GM18511 (cell line): ENCODE results near the gene TRAPPC6A.

Source experiments
- ATAC-seq: cut with Tn5 transposase; IDR thresholded peaks from one replicate; pipeline ENCODE4 v1.9.1; 2021; ENCODE audit warnings: mild to moderate bottlenecking, moderate library complexity; ENCODE audit not compliant: unreplicated experiment

Gene TRAPPC6A

DNA sequence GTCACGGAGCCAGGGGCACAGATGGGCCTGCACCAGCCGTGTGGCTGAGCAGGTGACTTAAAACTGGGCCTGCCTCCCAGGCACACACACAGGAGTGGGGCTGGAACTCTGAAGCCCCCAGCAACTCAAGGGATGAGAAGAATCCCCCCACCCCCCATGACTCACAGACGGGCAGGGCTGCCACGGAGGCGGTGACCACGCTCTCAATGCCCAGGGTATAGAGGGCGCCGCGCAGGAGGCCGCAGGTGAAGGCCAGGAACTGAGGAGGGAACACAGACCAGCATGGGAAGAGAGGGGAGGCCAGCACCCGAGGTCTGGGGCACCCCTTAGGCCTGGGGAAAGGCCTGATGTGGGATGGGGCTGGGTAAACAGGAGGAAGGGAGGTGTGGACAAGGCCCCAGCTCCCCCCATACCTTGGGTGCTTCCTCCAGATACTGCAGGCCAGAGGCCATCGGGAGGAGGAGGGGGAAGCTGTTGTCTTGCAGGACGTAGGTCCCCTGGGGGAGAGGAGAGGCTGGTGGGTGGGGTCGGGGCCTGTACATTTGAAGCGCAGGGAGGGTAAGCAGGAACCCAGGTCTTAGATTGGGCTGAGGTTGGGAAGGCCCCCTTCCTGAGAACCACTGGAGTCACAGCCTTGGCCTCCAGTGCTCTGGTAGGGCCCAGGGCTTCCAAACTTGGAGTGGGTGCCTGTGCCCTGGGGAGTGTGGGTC, 14.1 kb downstream of the TRAPPC6A start:
- ATAC-seq = no peak

DNA sequence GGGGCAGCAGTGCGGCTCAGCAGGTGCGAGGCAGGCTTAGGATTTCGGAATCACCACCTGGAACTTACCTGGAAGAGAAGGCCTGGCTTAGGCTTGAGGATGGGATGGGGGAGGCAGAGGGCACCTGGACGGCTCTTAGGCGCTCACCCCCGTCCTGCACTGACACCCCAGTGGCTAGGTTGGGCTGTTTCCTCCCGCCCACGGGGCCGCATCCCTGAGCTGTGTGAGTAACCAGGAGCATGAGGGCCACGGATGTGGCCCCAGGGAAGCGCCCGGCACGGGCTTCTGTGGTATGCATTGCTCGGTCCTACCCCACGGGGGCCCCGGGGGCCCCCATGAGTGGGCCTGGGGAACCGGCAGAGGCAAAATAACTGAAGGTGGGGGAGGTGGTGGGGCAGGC, 14.9 kb downstream of the TRAPPC6A start:
- ATAC-seq = no peak

DNA sequence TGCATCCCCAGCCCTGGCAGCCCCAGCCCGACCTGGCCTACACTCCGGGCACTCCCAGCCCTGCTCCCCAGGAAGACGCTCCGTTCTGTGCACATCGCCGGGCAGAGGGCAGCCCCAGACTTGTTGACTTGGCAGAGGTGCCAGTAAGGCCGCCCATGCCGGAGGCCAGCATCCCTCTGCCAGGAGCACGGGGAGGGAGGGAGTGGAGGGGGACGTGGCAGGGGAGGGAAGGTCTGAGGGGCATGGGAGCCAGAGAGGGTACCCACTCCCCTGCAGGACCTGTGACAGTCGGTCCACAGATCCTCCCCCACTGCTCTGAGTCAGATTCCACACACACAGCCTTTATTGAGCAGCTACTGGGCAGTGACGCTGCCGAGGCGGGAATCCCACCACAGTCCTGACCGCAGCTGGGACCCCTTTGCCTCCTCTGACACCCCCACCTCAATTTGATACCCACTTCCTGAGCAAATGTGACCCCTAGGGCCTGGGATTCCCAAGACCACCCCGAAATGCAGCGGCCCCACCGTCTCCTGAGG, 15.4 kb downstream of the TRAPPC6A start:
- no peak for ATAC-seq

DNA sequence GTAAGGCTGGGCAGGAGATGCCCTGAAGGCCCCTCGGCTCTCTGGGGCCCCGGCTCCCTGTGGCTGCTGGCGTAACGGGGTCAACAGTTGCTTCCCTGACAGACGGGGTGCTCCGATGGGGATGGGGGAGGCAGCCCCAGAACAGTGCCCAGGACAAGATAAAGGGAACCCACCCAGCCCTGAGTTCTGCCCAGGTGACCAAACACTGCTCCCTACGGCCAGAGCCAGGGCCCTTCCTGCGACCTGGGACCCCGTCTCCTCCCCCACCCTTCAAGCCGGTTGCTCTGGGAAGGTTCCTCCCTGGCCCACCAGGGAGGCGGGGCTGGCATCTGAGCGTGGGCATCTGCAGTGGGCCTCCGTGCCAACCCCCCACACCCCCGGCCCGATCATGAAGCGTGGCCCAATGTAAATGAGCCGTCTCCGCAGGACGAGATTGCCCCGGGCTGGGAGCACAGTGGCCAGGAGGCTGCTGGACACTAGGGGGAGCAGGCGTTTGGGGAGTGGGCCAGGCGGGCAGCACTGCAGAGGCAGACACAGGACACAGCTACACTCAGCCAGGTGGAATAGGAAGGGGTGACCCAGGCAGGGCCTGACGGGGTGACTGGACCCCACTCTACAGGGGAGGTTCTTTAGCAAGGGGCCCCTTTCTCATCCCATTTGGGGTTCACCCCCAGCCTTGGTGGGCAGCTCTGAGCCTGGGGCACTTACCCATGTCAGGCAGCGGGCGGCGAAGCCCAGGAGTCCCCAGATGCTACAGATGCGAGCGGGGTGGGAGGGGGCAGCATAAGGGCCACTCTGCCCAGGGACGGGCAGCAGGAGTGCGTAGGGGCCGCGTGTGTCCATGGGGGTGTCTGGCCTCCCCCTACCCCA, 16.1 kb downstream of the TRAPPC6A start:
- ATAC-seq = no peak

DNA sequence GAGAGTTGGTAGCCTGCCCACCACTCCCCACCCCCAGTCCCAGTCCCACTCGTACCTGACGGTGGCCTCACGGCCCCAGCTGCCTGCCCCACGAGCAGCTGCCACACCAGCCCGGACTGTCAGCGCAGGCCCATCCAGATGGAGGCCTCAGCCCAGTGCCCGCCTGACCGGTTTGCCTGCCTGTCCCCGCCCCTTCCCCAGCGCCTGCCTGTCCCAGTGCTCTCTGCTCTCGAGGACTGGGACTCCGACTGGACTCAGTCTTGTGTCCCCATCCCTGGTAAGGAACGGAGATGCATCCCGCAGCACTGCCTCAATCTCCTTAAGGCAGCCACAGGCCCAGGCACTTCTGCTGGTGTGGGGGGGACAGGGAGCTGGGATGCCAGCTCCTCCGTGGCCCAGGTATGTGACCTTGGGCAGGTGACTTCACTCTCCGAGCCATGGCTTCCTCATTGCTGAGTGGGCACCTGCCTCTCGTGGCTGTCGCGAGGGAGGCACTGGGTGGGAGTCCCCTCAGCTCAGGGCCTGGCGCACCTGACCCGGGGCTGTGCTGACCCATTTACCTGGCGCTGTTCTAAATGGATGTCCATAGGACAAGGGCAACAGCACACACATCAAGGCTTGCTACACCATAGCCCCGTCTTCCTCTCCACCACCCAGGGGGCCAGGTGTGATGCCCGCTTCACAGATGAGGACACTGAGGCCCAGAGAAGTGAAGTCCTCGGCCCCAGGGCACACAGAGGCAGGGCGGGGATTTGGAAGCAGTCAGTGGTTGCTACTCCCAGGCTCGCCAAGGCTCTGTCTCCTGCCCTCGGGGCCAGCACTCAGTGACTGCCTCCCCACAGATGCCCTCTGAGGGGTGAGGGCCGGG, 16.9 kb downstream of the TRAPPC6A start, which contains the start of gene NKPD1:
Gene NKPD1 (minus strand): TSS at position 113 of the 868 bp plus-strand sequence. CDS start 832 bp downstream, outside the sequence.
- no peak for ATAC-seq

DNA sequence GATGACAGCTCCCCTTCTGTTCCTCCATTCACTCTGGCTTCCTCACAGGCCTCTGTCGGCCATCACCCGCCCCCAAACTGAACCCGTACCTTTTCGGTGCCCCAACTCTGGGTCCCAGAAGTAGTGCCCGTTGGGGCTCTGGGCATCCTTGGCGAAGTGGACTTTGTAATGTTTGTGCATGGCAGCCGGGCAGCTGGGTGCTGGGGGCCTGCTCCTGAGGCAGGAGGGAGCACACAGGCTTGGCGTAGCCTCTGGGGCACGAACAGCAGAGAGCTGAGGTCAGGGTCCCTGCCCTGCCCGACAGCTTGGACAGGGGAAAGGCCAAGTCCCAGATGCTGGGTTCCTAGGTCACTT, 18.1 kb downstream of the TRAPPC6A start:
- ATAC-seq = no peak

DNA sequence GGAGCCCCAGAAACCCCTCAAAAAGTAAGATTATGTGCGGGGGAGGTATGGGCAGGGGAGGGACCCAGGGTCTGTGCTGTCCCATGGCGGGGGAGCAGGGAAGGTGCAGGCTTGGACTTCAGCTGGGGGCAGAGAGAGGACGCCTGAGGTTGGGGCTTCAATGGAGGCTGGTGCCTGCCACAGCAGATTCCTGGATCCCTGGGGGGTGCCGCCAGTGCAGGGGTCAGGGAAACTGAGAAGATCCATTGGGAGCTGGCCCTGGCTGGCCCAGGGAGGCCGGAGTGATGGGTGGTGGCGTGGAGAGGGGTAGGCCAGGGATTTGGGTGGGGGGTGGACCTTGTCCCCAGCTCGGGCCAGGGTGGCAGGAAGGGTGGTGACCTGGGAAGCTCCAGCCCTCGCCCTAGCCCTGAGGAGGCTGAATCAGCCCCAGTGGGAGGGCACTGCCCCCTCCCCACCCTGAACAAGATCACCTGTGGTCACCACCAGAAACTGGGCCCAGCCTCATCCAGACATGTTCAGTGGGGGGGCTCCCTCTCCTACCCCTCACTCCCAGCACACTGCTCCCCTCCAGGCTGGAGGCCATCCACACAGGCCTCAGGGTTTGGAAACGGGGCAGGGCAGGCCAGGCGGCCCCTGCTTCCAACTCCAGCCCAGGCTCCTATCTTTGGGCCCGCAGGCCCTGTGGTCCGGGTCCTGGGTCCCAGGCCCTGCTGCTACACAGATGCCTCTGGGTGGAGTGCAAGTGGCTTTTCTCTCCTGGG, 18.6 kb downstream of the TRAPPC6A start:
- no peak for ATAC-seq

DNA sequence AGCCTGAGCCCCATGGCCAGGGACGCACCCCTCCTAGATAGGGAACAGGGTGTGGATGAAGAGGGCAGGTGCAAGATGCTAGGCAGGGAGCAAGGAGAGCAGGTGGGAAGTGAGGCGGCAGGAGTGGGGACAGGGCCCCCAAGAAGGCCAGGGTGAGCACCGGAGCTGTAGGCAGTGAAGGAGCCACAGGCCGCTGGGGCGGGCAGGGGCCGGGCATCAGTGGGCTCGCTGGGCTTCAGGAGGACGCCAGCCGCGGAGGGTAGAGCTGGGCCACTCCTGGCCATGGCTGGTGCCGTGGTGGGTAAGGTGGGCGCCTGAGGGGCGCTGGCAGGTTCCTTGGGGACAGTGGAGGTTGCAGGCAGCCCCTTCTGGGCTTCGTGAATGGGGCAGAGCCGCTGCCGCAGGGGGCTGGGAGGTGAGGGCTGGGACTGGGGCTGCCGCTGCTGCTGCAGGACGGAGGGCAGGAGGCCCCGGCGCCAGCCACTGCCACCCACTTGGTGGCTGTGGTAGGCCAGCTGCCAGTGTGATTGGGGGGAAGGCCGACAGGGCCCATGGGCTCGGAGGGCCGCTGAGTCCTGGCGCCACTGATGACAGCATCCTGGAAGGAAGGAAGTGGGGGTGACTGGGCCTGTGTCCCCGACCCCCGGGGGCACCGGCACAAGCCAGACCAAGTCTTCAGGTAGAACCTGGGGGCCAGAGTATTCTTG, 19.4 kb downstream of the TRAPPC6A start:
- ATAC-seq = no peak

DNA sequence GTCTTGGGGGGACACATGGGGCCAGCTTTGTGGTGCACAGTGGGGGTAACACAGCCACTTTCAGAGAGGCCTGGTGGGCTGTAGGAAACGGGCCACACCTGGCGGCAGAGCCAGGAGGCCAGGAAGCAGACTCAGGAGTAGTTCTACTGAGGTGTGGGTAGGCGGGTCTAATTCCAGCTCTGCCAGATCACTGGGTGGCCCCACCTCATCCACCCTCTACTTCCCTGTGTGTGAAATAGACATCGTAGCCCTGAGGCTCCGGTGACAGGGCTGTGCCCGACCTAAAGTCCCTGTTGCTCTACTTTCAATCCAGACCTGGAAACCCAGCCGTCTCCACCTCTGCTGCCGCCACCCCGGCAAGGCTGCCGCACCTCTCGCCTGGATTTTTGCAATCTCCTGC, 21.3 kb downstream of the TRAPPC6A start:
- no peak for ATAC-seq

DNA sequence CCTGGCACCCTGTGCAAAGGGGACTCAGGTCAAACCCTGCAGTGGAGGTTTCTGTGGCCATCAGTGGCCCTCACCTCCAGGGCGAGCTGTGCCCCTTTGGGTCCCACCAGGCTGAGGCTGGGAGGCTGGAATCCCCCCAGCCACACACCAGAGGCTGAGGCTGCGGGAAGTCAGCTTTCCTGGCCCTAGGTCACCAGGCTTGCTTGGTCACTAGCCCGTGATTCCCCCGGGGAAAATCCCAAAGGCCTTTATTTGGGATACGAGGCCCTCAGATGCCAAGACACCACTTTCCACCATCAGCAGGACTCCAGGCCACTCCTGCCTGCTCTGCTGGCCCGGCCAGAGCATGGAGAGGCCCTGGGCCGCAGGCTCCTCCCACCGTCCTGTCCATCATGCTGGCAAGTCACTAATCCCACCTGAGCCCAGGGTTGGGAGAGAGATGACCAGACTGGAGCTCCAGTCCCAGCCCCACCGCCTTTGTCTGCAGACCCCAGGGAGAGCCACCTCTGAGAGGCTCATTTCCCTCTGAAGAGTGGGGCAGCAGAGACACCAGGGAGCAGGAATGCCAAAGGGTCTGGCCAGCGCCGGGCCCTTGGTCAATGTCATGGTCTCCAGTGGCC, 21.9 kb downstream of the TRAPPC6A start:
- ATAC-seq = no peak

DNA sequence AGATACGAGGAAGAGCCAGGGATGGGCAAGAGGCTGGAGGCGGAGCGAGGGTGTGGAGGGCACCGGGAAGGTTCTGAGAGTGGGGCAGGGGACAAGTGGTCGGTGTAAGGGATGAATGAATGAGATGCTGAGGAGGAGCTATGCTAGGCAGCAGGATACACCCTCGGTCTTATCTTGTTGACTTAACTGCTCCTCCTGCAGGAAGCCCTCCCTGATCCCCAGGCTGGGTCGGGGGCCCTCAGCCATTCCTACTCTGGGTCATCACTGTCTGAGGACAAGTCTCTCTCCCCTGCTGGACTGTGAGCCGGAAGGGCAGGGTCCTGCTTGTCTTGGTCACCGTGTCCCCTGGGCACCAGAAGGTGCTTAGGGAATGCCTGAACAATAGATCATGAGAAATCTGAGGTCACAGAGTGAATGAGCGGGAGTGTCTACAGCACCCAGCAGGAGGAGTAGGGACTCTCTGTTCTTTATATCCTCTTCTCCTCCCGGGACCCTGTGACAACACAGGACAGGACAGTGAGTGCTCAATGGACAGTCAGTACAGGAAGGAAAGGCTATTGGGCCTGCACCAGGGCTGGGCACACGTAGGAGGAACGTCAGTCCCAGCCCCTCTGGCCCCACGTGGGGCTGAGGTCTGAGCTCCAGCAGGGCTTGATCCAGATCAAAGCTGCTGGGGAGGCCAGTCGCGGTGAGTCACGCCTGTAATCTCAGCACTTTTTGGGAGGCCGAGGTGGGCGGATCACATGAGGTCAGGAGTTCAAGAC, 23.8 kb downstream of the TRAPPC6A start:
- ATAC-seq = no peak

DNA sequence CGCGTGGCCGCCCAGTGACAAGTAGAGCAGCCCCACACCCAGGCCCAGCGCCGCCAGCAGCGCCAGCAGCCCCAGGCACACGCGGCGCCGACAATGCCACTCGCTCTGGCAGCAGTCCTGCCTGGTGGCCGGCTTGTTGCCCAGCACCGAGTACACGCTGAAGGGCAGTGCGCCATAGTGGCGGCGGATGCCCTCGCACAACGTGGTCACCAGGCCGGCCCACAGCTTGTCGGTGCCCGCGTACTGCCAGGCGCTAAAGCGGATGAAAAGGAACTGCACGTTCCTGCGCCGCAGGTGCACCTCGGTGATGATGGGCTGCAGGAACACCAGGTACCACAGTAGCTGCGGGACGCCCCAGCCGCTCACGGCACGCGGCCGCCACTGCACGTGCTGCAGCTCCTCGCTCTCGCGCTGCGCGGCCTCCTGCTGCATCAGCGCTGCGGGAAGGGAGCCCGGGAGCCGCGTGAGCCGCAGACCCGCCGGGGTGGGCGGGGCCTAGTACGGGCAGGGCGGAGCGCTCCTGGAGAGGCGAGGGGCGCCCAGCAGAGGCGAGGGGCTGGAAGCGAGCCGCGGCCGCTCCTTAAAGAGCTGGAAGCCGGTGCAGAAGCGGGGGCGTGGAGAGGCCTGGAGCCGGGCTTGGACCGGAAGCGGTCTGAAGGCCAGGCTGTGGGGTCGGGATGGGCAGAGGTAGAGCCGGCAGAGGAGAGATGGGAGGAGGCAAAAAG, 24.5 kb downstream of the TRAPPC6A start:
- peak; percentile 33 for ATAC-seq

DNA sequence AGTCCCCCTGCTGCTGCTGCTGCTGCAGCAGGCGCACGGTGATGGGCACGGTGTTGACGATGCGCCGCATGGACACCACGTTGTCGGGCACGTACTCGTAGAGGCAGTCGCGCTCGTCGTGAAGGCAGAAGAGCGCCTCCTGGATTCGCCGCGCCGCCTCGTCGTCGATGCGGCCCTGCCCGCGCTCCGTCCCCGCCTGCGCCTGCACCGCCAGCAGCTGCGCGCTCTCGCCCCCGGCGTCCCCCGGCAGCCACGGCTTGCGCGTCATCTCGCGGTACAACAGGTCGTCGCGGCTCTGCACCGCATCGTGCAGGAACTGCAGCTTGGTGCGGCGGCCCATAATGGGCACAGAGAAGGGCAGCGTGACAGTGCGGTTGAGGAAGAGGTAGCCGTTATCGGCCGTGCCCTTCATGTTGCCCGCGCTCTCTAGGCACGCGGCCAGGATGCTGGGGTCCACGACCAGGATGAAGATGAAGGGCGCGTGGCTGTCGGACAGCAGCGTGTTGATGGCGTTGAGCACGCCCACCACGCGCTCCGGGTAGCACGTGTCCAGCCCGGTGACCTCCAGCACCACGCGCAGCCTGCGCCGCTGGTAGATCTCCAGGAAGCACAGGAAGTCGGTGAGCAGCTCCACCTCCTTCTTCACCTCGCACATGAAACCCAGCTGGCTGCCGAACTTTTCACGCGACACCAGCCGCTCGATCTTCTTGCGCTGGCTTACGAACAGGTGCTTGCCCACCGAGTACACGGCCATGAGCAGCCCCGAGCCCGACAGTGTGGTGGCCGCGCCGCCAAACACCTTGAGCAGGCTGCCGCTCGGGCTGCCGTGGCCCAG, 25.3 kb downstream of the TRAPPC6A start:
- peak; percentile 65 for ATAC-seq

DNA sequence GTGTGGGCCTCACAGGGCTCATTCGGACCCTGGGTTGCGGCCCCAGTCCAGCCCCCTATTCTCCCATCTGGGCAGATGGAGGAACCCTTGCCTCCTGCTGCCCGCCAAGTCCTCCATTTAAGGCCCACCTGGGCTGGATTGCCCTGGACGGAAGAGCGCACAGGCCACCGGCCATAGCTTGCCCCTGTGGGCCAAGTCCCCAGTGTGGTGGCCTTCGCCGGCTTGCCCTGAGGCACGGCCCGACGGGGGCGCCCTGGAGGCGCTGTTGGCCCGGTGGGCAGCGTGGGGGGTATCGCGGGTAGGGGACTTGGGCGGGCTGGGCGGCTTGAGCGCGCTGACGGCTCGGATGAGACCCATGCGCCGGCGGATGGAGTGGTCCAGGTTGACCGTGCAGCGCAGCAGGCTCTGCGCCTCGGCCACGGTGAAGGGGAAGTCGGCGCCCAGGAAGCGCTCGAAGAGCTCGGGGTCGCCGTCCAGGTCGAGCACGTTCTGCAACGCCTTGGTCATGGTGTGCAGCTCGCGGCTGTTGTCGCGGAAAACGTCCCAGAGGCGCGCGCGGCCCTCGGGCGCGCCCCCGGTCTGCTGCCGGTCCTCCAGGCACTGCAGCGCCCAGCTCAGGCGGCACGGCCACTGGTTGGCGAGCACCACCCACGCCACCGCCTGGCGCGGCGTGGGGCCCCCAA, 26.1 kb downstream of the TRAPPC6A start:
- no peak for ATAC-seq

DNA sequence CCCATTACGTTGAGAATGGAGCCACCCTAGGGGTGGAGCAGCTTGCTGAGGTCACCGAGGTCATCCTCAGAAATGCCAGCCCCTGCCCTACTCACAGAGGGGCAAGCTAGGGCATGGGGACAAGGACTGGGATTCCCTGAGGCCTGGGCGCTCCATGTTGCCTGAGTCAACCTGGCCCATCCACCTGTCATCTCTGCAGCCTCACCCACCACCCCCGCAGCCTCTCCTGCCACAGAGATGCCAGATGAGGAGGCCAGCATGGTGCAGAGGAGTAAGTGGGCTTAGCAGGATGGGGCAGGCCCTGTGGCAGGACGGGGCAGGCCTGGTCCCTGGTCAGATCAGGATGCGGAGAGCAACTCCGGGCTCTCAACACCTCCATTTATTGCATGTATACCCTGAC, 26.7 kb downstream of the TRAPPC6A start:
- ATAC-seq = no peak

DNA sequence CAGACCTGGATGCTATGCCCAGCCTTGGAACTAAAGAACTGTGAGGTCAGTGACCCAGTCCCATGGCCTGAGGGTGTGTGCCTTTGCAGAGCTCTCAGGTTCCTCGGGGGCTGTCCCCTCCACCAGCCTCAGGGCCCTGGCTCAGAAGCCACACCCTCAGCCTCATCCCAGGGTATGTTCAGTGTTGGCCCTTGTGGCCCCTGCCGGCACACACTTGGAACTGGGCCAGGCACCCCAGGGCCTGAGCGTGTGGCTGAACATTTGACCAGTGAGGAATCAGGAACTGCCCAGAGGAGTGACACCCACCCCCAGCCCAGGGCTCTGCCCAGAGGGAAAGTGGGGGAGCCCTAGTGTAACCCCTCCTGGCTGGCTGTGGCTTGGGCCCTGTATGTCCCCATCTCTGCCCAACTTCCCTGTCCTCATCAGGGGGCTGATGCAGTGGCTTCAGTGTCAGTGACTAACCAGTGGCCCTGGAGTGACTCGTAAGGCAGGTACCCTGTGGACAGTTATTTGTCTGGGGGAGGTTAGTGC, 27.2 kb downstream of the TRAPPC6A start:
- no peak for ATAC-seq
